Activated CD8-positive, alpha-beta T cell treated with anti-CD3 and anti-CD28 coated beads, Interleukin-2, amount 10 ng/mL, durations not matched to agents 7 days and 5 days (primary cell): Measurements from ENCODE around the gene CCS. TPM values are rescaled to one million over a fixed set of nuclear protein-coding genes. Genes with fewer than 3 reads are reported as not detected.
"Not testable (repeated sequence)": the region's sequence is repeated elsewhere in the genome, so short reads cannot be mapped to it uniquely, and the experiment has no call there.

Source experiments
- ATAC-seq: fragments of 150-1000 bp; cut with Tn5 transposase; one replicate; pipeline ENCODE4 v1.10.0; 2021; ENCODE audit warnings: moderate library complexity
- CTCF ChIA-PET: fragments of 350-600 bp; sonication (Branson Sonifier 250); formaldehyde crosslinking; loops from one replicate; lab custom pipeline; 2021; ENCODE audit warnings: antibody characterized with exemption; lab: Charles Lee
- POLR2A ChIA-PET: fragments of 350-600 bp; sonication (Branson Sonifier 250); formaldehyde crosslinking; loops from one replicate; lab custom pipeline; 2021; ENCODE audit warnings: antibody characterized with exemption; lab: Charles Lee
- DNase-seq: peaks from one replicate; pipeline ENCODE4 v3.0.0-alpha.2; 2020
- H3K27ac Mint-ChIP-seq: one replicate; pipeline ENCODE4 v1.8.0; 2021; ENCODE audit warnings: mild to moderate bottlenecking, mixed read lengths
- H3K27me3 Mint-ChIP-seq: one replicate; pipeline ENCODE4 v1.8.0; 2021; ENCODE audit warnings: low read depth, mixed read lengths
- H3K36me3 Mint-ChIP-seq: one replicate; pipeline ENCODE4 v1.8.0; 2021; ENCODE audit warnings: low read depth, mixed read lengths
- H3K4me1 Mint-ChIP-seq: one replicate; pipeline ENCODE4 v1.8.0; 2021; ENCODE audit warnings: low read depth, mixed read lengths
- H3K4me3 Mint-ChIP-seq: one replicate; pipeline ENCODE4 v1.8.0; 2021; ENCODE audit warnings: mild to moderate bottlenecking, mixed read lengths
- H3K9me3 Mint-ChIP-seq: one replicate; pipeline ENCODE4 v1.8.0; 2022; ENCODE audit warnings: mixed read lengths; ENCODE audit not compliant: insufficient read depth
- total RNA-seq, 2 experiments: library from RNA; stranded (reverse); gene quantifications; one replicate each; pipeline ENCODE4 v1.2.3, GENCODE V29; 2021

The CCS gene
- total RNA-seq, 2 experiments from 2014 or later = 29.3 to 32.5 TPM

DNA sequence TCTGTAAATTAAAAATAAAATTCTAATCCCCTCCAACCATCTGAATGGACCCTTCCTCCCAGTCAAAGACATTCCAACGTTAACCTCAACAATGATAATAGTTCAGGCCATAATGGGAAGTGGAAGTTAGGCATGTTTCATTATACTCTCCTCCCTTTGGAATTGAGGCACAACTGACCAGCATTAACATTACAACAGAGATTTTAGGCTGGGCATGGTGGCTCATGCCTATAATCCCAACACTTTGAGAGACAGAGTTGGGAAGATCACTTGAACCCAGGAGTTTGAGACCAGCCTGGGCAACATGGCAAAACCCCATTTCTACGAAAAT, 22.2 kb upstream of the CCS start:
- no peak overlapping the region for H3K4me3 Mint-ChIP-seq
- CTCF ChIA-PET = no interaction called here
- POLR2A ChIA-PET = no interaction called here

GRCh38 chr11:66579017-66579606, 13.9 kb upstream of the CCS start:
- POLR2A ChIA-PET = interaction anchor here (1.0 to 1.3 kb wide), 4 partner anchors 45 to 264 kb away, joined by 3 to 8 read pairs (median 4); partner anchors contain the start of genes RBM4 and RCE1
- ATAC-seq = peak; percentile 90
- Mint-ChIP-seq H3K4me3 (no peak overlapping the region), H3K36me3 (peaks cover 2% of the 10 kb centered on the region), H3K4me1 (peaks cover 6% of the 10 kb centered on the region), H3K9me3 (peaks cover 3% of the 10 kb centered on the region), H3K27me3 (peaks cover 12% of the 10 kb centered on the region), H3K27ac (no peak overlapping the region)
- DNase-seq = peak; percentile 75
- CTCF ChIA-PET = interaction anchor here (0.6 to 2.9 kb wide), 11 partner anchors 10 to 255 kb away, joined by 3 to 70 read pairs (median 7); partner anchors contain the start of genes CCDC87, CCS, CTSF and RBM4

More for the DNA sequence above, 22.2 kb upstream of the CCS start:
- Mint-ChIP-seq H3K36me3 (no peaks in the 10 kb centered on the region), H3K27ac (no peak overlapping the region), H3K4me1 (peaks cover 3% of the 10 kb centered on the region), H3K9me3 (no peaks in the 10 kb centered on the region), H3K27me3 (peaks cover 35% of the 10 kb centered on the region)
- ATAC-seq (no peak), DNase-seq (no peak)

- Mint-ChIP-seq H3K4me3 (no peak overlapping the region), H3K36me3 (peaks cover 2% of the 10 kb centered on the region), H3K27ac (no peak overlapping the region), H3K4me1 (peaks cover 6% of the 10 kb centered on the region), H3K9me3 (peaks cover 3% of the 10 kb centered on the region), H3K27me3 (peaks cover 11% of the 10 kb centered on the region)
- DNase-seq (no peak), ATAC-seq (no peak)
- POLR2A ChIA-PET = no interaction called here
- CTCF ChIA-PET = interaction anchor here (0.8 to 2.9 kb wide), 7 partner anchors 10 to 114 kb away, joined by 3 to 70 read pairs (median 4); partner anchors contain the start of genes CCDC87, CTSF, PELI3 and RBM4B
These were observed 12.2 kb upstream of the CCS start for GRCh38 chr11:66580803-66581202.

- DNase-seq = no peak
- ChIA-PET POLR2A (no interaction called here), CTCF (interaction anchor here (0.8 to 2.9 kb wide), 7 partner anchors 10 to 115 kb away, joined by 3 to 70 read pairs (median 4); partner anchors contain the start of genes CCDC87, CTSF, PELI3 and RBM4B)
- Mint-ChIP-seq H3K27me3 (peaks cover 9% of the 10 kb centered on the region), H3K4me1 (peaks cover 6% of the 10 kb centered on the region), H3K9me3 (peaks cover 3% of the 10 kb centered on the region), H3K4me3 (no peak overlapping the region), H3K36me3 (peaks cover 2% of the 10 kb centered on the region), H3K27ac (no peak overlapping the region)
- no peak for ATAC-seq
These were observed 11.7 kb upstream of the CCS start for GRCh38 chr11:66581261-66581660.

DNA sequence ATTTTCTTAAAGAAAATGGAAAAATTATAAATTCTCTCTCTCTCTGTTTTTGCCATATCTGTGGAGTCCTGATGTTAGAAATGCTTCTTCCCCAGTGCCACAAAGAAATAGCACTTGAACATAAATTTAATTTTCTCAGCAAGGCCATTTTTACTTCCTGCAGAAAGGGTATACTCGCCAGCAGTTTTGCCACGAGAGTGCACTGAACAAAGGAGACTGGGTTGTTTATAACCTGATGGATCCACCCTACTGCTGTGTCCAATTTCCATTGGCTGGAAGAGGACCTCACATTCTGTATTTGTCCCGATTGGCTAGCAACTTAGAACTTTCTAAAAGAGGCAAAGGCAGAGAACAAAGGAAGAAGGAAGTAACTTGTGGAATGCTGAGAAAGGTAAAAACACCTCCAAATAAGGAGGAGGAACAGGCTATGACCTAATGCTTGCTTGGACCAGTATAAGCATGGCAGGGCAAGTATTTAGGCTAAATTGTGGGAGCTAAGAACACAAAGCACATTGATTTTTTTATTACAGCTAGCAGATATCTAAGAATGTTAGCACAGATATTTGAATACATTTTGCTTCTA, 10.3 kb upstream of the CCS start:
- H3K27me3 Mint-ChIP-seq, H3K27ac Mint-ChIP-seq, CTCF ChIA-PET, H3K36me3 Mint-ChIP-seq, H3K4me3 Mint-ChIP-seq, POLR2A ChIA-PET, DNase-seq, ATAC-seq, H3K9me3 Mint-ChIP-seq, H3K4me1 Mint-ChIP-seq: not testable (repeated sequence)

DNA sequence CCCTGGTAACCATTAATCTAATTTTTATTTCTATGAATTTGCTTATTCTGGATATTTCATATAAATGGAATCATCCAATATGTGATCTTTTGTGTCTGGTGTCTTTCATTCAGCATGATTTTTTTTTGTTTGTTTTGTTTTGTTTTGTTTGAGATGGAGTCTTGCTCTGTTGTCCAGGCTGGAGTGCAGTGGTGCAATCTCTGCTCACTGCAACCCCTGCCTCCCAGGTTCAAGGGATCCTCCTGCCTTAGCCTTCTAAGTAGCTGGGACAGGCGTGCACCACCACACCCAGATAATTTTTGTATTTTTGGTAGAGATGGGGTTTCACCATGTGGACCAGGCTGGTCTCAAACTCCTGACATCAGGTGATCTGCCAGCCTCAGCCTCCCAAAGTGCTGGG, 7.5 kb upstream of the CCS start:
- ChIA-PET CTCF (interaction anchor here (1.1 kb wide), 1 partner anchor 92 kb away, joined by 3 read pairs; the partner anchor contains the start of gene RBM4B), POLR2A (interaction anchor here (0.6 kb wide), 1 partner anchor 616 kb away, joined by 3 read pairs; no protein-coding TSS in a partner anchor)
- ATAC-seq, H3K4me1 Mint-ChIP-seq, DNase-seq, H3K27ac Mint-ChIP-seq, H3K9me3 Mint-ChIP-seq, H3K4me3 Mint-ChIP-seq, H3K36me3 Mint-ChIP-seq, H3K27me3 Mint-ChIP-seq: not testable (repeated sequence)

DNA sequence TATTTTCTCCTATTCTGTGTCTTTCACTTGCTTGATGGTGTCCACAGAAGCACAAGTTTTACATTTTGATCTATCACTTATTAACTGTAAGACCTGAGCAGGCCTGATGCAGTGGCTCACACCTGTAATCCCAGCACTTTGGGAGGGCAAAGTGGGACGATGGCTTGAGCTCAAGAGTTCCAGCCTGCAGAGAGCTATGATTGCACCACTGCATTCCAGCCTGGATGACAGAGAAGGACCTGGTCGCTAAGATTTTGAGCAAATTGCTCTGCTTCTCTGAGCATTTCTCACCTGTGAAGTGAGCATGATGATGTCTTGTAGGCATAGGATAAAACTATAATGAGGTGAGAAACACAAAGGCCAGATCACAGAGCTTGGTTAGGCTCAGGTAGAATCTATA, 6.8 kb upstream of the CCS start:
- no peak overlapping the region for H3K27ac Mint-ChIP-seq
- H3K9me3 Mint-ChIP-seq = peaks cover 3% of the 10 kb centered on the region
- H3K4me1 Mint-ChIP-seq = no peaks in the 10 kb centered on the region
- ChIA-PET POLR2A (interaction anchor here (0.6 kb wide), 1 partner anchor 615 kb away, joined by 3 read pairs; no protein-coding TSS in a partner anchor), CTCF (interaction anchor here (1.2 kb wide), 1 partner anchor 92 kb away, joined by 4 read pairs; the partner anchor contains the start of gene RBM4B)
- ATAC-seq (no peak), DNase-seq (no peak)
- H3K27me3 Mint-ChIP-seq = peaks cover 3% of the 10 kb centered on the region
- peaks cover 2% of the 10 kb centered on the region for H3K36me3 Mint-ChIP-seq
- no peak overlapping the region for H3K4me3 Mint-ChIP-seq

- H3K27ac Mint-ChIP-seq, DNase-seq, H3K36me3 Mint-ChIP-seq, H3K9me3 Mint-ChIP-seq, ATAC-seq, H3K4me3 Mint-ChIP-seq, H3K27me3 Mint-ChIP-seq: not testable (repeated sequence)
- ChIA-PET POLR2A (interaction anchor here (1.5 kb wide), 1 partner anchor 27 kb away, joined by 5 read pairs; the partner anchor contains the start of gene RBM14), CTCF (interaction anchor here (1.4 to 7.9 kb wide), 2 partner anchors 49 to 88 kb away, joined by 4 to 63 read pairs; partner anchors contain the start of genes RBM4 and RBM4B)
- H3K4me1 Mint-ChIP-seq = peaks cover 19% of the 10 kb centered on the region
These were observed 3.7 kb upstream of the CCS start for GRCh38 chr11:66589315-66589714.

GRCh38 chr11:66589996-66590675, 2.8 kb upstream of the CCS start:
- no peak for ATAC-seq
- Mint-ChIP-seq H3K9me3 (no peaks in the 10 kb centered on the region), H3K4me1 (peaks cover 27% of the 10 kb centered on the region), H3K36me3 (peaks cover 3% of the 10 kb centered on the region), H3K4me3 (no peak overlapping the region), H3K27me3 (no peaks in the 10 kb centered on the region), H3K27ac (no peak overlapping the region)
- CTCF ChIA-PET = interaction anchor here (0.8 to 7.9 kb wide), 6 partner anchors 9 to 87 kb away, joined by 3 to 63 read pairs (median 8); partner anchors contain the start of genes RBM4 and RBM4B
- DNase-seq = no peak
- POLR2A ChIA-PET = interaction anchor here (1.5 kb wide), 2 partner anchors 26 to 88 kb away, joined by 4 to 5 read pairs; partner anchors contain the start of genes RBM14 and RBM4B

DNA sequence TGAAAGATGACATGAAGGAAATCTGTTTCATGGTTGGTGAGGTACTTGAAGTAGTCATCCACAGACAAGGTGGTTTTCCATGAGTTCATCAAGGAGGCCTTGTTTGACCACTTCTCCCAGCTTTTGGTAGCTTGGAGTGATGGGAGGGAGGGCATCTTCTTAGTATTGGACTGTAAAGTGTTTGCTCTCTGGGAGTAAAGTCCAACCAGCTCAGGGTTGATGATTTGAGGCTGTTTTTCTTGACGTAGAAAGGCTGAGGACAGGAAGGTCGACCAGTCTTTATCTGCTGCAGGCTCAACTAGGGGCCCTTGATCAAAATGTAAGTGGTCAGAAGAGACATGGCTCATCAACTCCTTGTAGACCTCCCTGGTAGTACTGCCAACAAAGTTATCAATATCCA, 1.8 kb upstream of the CCS start:
- Mint-ChIP-seq H3K27ac (no peak overlapping the region), H3K27me3 (no peaks in the 10 kb centered on the region)
- POLR2A ChIA-PET = interaction anchor here (0.6 to 1.5 kb wide), 5 partner anchors 25 to 87 kb away, joined by 3 to 5 read pairs (median 3); partner anchors contain the start of genes RBM14 and RBM4B

GRCh38 chr11:66593303-66593635, 284 bp downstream of the CCS start:
- no peak for ATAC-seq
- Mint-ChIP-seq H3K9me3 (no peaks in the 10 kb centered on the region), H3K4me3 (peak overlapping the region; percentile 100), H3K27me3 (no peaks in the 10 kb centered on the region), H3K27ac (peak overlapping the region; percentile 98), H3K4me1 (peaks cover 37% of the 10 kb centered on the region), H3K36me3 (peaks cover 3% of the 10 kb centered on the region)
- CTCF ChIA-PET = interaction anchor here (1.0 to 7.9 kb wide), 15 partner anchors 12 to 249 kb away, joined by 3 to 63 read pairs (median 5); partner anchors contain the start of genes CTSF, RBM14, RBM4 and RBM4B
- POLR2A ChIA-PET = interaction anchor here (0.8 to 3.0 kb wide), 8 partner anchors 17 to 221 kb away, joined by 3 to 35 read pairs (median 5); partner anchors contain the start of genes RBM14, RBM4 and SLC29A2
- DNase-seq = no peak

More for the DNA sequence above, 1.8 kb upstream of the CCS start:
- H3K9me3 Mint-ChIP-seq = no peaks in the 10 kb centered on the region
- no peak for DNase-seq
- no peak for ATAC-seq
- H3K4me1 Mint-ChIP-seq = peaks cover 37% of the 10 kb centered on the region
- CTCF ChIA-PET = interaction anchor here (0.8 to 7.9 kb wide), 6 partner anchors 10 to 86 kb away, joined by 3 to 63 read pairs (median 8); partner anchors contain the start of genes RBM4 and RBM4B
- H3K36me3 Mint-ChIP-seq = peaks cover 3% of the 10 kb centered on the region
- H3K4me3 Mint-ChIP-seq = no peak overlapping the region
